HG03108 (cell line): Measurements from ENCODE around the gene ARHGAP6.
"Not testable (repeated sequence)": the region's sequence is repeated elsewhere in the genome, so short reads cannot be mapped to it uniquely, and the experiment has no call there.

Source experiments
- ATAC-seq: cut with Tn5 transposase; IDR thresholded peaks from one replicate; pipeline ENCODE4 v1.9.1; 2021; ENCODE audit warnings: moderate library complexity; ENCODE audit not compliant: unreplicated experiment

Gene ARHGAP6

GRCh38 chrX:11531226-11531625 lies 134.5 kb downstream of the ARHGAP6 start:
- ATAC-seq, result no peak

GRCh38 chrX:11530621-11531020 lies 135.1 kb downstream of the ARHGAP6 start:
- no peak for ATAC-seq

GRCh38 chrX:11528623-11529022 lies 137.1 kb downstream of the ARHGAP6 start:
- no peak for ATAC-seq

GRCh38 chrX:11525685-11526084 lies 140.0 kb downstream of the ARHGAP6 start:
- no peak for ATAC-seq

GRCh38 chrX:11519234-11519633 lies 146.5 kb downstream of the ARHGAP6 start:
- ATAC-seq, result not testable (repeated sequence)

GRCh38 chrX:11509786-11510185 lies 155.9 kb downstream of the ARHGAP6 start:
- no peak for ATAC-seq

GRCh38 chrX:11504234-11504633 lies 161.5 kb downstream of the ARHGAP6 start:
- ATAC-seq, result no peak

- no peak for ATAC-seq
Measured at GRCh38 chrX:11499076-11500044, 166.4 kb downstream of the ARHGAP6 start.

GRCh38 chrX:11491375-11491774 lies 174.3 kb downstream of the ARHGAP6 start:
- not testable (repeated sequence) for ATAC-seq

- no peak for ATAC-seq
Measured at GRCh38 chrX:11484290-11484689, 181.4 kb downstream of the ARHGAP6 start.

- no peak for ATAC-seq
Measured at GRCh38 chrX:11481035-11481434, 184.7 kb downstream of the ARHGAP6 start.

- no peak for ATAC-seq
Measured at GRCh38 chrX:11480626-11481025, 185.1 kb downstream of the ARHGAP6 start.

GRCh38 chrX:11478911-11479310 lies 186.8 kb downstream of the ARHGAP6 start:
- no peak for ATAC-seq

- no peak for ATAC-seq
Measured at GRCh38 chrX:11478026-11478425, 187.7 kb downstream of the ARHGAP6 start.

GRCh38 chrX:11474576-11474975 lies 191.1 kb downstream of the ARHGAP6 start:
- no peak for ATAC-seq

GRCh38 chrX:11474021-11474420 lies 191.7 kb downstream of the ARHGAP6 start:
- ATAC-seq, result no peak

- no peak for ATAC-seq
Measured at GRCh38 chrX:11472879-11473278, 192.8 kb downstream of the ARHGAP6 start.

GRCh38 chrX:11472381-11472780 lies 193.3 kb downstream of the ARHGAP6 start:
- no peak for ATAC-seq

GRCh38 chrX:11470250-11470974 lies 195.3 kb downstream of the ARHGAP6 start:
- ATAC-seq, result no peak

- no peak for ATAC-seq
Measured at GRCh38 chrX:11465648-11466411, 199.9 kb downstream of the ARHGAP6 start.

- ATAC-seq, result no peak
Measured at GRCh38 chrX:11464836-11465463, 200.8 kb downstream of the ARHGAP6 start.
